ENCODE results near the gene NIM1K.

Gene NIM1K

DNA sequence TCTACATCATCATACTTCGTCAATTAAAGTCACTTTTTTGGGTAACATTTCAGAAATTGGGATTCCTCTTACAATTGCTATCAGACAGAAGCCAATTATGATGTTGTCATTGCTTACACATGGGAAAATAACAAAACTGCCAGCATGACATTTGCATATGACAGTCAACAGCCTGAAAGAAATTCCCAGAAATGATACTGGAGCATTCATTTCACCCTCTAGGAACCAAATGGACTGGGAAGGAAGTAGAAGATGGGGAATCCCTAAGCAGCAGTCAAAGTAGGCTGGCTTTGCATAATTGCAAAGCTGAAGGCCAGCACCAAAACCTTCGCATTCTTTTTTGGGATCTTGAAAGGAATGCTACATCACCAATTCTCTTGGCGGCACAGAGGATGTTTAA lies 110.5 kb downstream of the NIM1K start:
- no CpG with 5 or more reads among the region's 3 CpGs for WGBS, 2 donors (ENCODE audit: extremely low coverage in 2 of 2, insufficient read length in 2 of 2, insufficient replicate concordance in 1 of 2)
- Histone ChIP-seq H3K18ac (ENCODE audit: low read length) (no peak overlapping the region), H2AK5ac (ENCODE audit: low read depth, low read length) (no peak overlapping the region), H4K8ac (ENCODE audit: low read depth, low read length) (no peak overlapping the region), H2BK5ac (ENCODE audit: low read length) (no peak overlapping the region), H2BK12ac (ENCODE audit: low read length) (no peak overlapping the region), H3K9ac (ENCODE audit: low read depth, low read length, poor library complexity) (no peak overlapping the region), H3K27ac (replicated peaks; ENCODE audit: low read length) (no peak overlapping the region), H3K27me3 (ENCODE audit: control insufficient read depth in 3 of 3, insufficient read depth in 3 of 3, low read depth in 1 of 3, low read length in 3 of 3) (no peaks in the 10 kb centered on the region), H4K91ac (ENCODE audit: low read depth, low read length, poor library complexity) (no peak overlapping the region), H3K4me1 (ENCODE audit: control insufficient read depth in 2 of 2, insufficient read depth in 1 of 2, low read depth in 1 of 2, low read length in 2 of 2) (peaks cover 7 to 25% of the 10 kb centered on the region in 2 donors), H3K23ac (ENCODE audit: low read depth, low read length, poor library complexity) (no peak overlapping the region), H3K4me3 (ENCODE audit: low read length in 2 of 2) (peak overlapping the region in 1 of 2 donors; percentile 3), H2BK15ac (ENCODE audit: low read length) (no peak overlapping the region), H3K4ac (ENCODE audit: low read length) (no peak overlapping the region), H3K79me1 (ENCODE audit: low read depth, low read length) (no peaks in the 10 kb centered on the region), H2AFZ (ENCODE audit: low read length) (no peak overlapping the region), H3K4me2 (ENCODE audit: insufficient read depth, low read length, poor library complexity, severe bottlenecking) (no peak overlapping the region), H2BK120ac (ENCODE audit: low read depth, low read length) (no peak overlapping the region), H3K36me3 (replicated peaks in 1 of 2; ENCODE audit: control insufficient read depth in 2 of 2, insufficient read depth in 2 of 2, low read length in 2 of 2) (peaks cover 19 to 99% of the 10 kb centered on the region in 2 donors), H3K9me3 (replicated peaks in 1 of 2; ENCODE audit: control insufficient read depth in 2 of 2, insufficient read depth in 1 of 2, low read depth in 1 of 2, low read length in 2 of 2) (no peaks in the 10 kb centered on the region), H3K14ac (ENCODE audit: low read length) (no peak overlapping the region)
- DNase-seq (ENCODE audit: low spot score) = no peak

DNA sequence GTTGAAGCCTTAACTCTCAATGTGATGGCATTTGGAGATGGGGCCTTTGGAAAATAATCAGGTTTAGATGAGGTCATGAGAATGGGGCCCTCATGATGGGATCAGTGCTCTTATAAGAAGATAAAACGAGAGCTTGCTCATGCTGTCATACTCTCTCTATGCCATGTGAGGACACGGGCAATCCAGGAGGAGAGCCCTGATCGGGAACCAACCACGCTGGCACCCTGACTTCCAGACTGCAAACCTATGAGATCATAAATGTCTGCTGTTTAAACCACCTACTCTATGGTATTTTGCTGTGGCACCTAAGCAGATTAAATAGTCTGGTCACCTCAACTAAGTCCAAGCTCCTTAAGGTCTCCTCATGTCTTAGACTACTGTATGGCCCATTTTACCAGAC lies 111.2 kb downstream of the NIM1K start:
- Histone ChIP-seq H3K27ac (replicated peaks; ENCODE audit: low read length) (no peak overlapping the region), H3K4ac (ENCODE audit: low read length) (no peak overlapping the region), H3K23ac (ENCODE audit: low read depth, low read length, poor library complexity) (no peak overlapping the region), H3K4me3 (ENCODE audit: low read length in 2 of 2) (peak overlapping the region in 1 of 2 donors; percentile 13), H2BK120ac (ENCODE audit: low read depth, low read length) (no peak overlapping the region), H4K8ac (ENCODE audit: low read depth, low read length) (no peak overlapping the region), H2BK15ac (ENCODE audit: low read length) (no peak overlapping the region), H3K27me3 (ENCODE audit: control insufficient read depth in 3 of 3, insufficient read depth in 3 of 3, low read depth in 1 of 3, low read length in 3 of 3) (no peaks in the 10 kb centered on the region), H3K18ac (ENCODE audit: low read length) (no peak overlapping the region), H3K4me2 (ENCODE audit: insufficient read depth, low read length, poor library complexity, severe bottlenecking) (no peak overlapping the region), H3K14ac (ENCODE audit: low read length) (no peak overlapping the region), H3K9ac (ENCODE audit: low read depth, low read length, poor library complexity) (no peak overlapping the region), H4K91ac (ENCODE audit: low read depth, low read length, poor library complexity) (no peak overlapping the region), H2AFZ (ENCODE audit: low read length) (no peak overlapping the region), H3K9me3 (replicated peaks in 1 of 2; ENCODE audit: control insufficient read depth in 2 of 2, insufficient read depth in 1 of 2, low read depth in 1 of 2, low read length in 2 of 2) (no peaks in the 10 kb centered on the region), H3K79me1 (ENCODE audit: low read depth, low read length) (no peaks in the 10 kb centered on the region), H3K36me3 (replicated peaks in 1 of 2; ENCODE audit: control insufficient read depth in 2 of 2, insufficient read depth in 2 of 2, low read length in 2 of 2) (peaks cover 19 to 99% of the 10 kb centered on the region in 2 donors), H2AK5ac (ENCODE audit: low read depth, low read length) (no peak overlapping the region), H2BK12ac (ENCODE audit: low read length) (no peak overlapping the region), H2BK5ac (ENCODE audit: low read length) (no peak overlapping the region), H3K4me1 (ENCODE audit: control insufficient read depth in 2 of 2, insufficient read depth in 1 of 2, low read depth in 1 of 2, low read length in 2 of 2) (peaks cover 9 to 30% of the 10 kb centered on the region in 2 donors)
- no CpG with 5 or more reads among the region's 4 CpGs for WGBS, 2 donors (ENCODE audit: extremely low coverage in 2 of 2, insufficient read length in 2 of 2, insufficient replicate concordance in 1 of 2)
- DNase-seq (ENCODE audit: low spot score) = no peak

DNA sequence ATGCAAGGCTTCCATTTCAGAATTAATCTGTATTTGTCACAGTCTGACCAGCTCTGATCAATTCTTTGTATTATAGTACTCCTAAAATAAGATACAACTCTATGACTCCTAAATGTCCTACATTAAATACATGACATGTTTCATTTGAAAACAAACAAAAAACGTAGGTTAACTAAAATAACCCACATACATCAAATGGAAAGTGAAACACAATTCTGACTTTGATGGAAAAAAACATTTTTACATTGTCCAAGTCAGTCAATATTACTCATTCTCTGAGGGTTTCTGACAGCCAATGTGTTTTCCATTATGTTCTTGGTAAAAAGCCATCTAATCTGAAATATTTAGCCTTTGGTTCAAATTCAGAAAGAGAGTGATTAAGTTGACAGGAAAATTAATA lies 112.5 kb downstream of the NIM1K start:
- WGBS, 2 donors (ENCODE audit: extremely low coverage in 2 of 2, insufficient read length in 2 of 2, insufficient replicate concordance in 1 of 2) = no CpG with 5 or more reads among the region's 1 CpG

DNA sequence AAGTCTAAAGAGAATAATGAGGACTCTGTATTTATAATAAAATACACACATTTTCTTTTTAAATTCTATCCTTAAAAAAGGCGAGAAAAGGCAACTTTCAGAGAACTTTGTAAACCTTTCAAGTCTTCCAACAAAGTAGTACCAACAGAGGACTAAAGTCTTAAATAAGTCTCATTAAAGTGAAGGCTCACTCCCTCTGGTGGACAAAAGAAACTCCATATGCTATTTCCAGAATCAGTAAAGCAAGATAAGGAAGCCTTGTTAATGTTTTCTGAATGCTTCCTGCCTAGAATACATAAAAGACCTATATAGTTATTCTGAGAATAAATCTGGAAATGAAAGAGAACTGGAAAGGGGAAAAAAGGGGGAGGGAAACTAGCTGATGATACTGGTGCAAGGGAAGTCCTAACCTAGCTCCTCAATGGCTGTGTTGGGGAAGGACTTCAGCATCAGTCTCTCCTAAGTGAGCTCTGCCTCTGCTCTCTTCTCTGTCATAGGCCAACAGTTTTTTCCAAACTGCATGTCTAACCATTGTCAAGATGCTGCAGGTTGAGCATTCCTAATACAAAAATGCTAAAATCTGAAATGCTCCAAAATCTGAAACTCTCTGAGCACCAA lies 114.0 kb downstream of the NIM1K start:
- H3K4me1 ChIP-seq (ENCODE audit: control insufficient read depth in 2 of 2, insufficient read depth in 1 of 2, low read depth in 1 of 2, low read length in 2 of 2) = peaks cover 11 to 32% of the 10 kb centered on the region in 2 donors
- no CpG with 5 or more reads among the region's 1 CpG for WGBS, 2 donors (ENCODE audit: extremely low coverage in 2 of 2, insufficient read length in 2 of 2, insufficient replicate concordance in 1 of 2)
- no peak overlapping the region for H2BK5ac ChIP-seq (ENCODE audit: low read length)
- H3K23ac ChIP-seq (ENCODE audit: low read depth, low read length, poor library complexity) = no peak overlapping the region
- H3K79me1 ChIP-seq (ENCODE audit: low read depth, low read length) = no peaks in the 10 kb centered on the region
- no peak overlapping the region for H2BK15ac ChIP-seq (ENCODE audit: low read length)
- no peak overlapping the region for H2AK5ac ChIP-seq (ENCODE audit: low read depth, low read length)
- H3K18ac ChIP-seq (ENCODE audit: low read length) = no peak overlapping the region
- H4K8ac ChIP-seq (ENCODE audit: low read depth, low read length) = no peak overlapping the region
- no peak overlapping the region for H3K27ac ChIP-seq (replicated peaks; ENCODE audit: low read length)
- H3K9ac ChIP-seq (ENCODE audit: low read depth, low read length, poor library complexity) = no peak overlapping the region
- H3K36me3 ChIP-seq (replicated peaks in 1 of 2; ENCODE audit: control insufficient read depth in 2 of 2, insufficient read depth in 2 of 2, low read length in 2 of 2) = peaks cover 15 to 100% of the 10 kb centered on the region in 2 donors
- no peaks in the 10 kb centered on the region for H3K27me3 ChIP-seq (ENCODE audit: control insufficient read depth in 3 of 3, insufficient read depth in 3 of 3, low read depth in 1 of 3, low read length in 3 of 3)
- no peak overlapping the region for H2BK120ac ChIP-seq (ENCODE audit: low read depth, low read length)
- H2BK12ac ChIP-seq (ENCODE audit: low read length) = no peak overlapping the region
- no peak overlapping the region for H3K4ac ChIP-seq (ENCODE audit: low read length)
- peak overlapping the region in 1 of 2 donors; percentile 66 for H3K4me3 ChIP-seq (ENCODE audit: low read length in 2 of 2)
- no peak for DNase-seq (ENCODE audit: low spot score)
- H3K9me3 ChIP-seq (replicated peaks in 1 of 2; ENCODE audit: control insufficient read depth in 2 of 2, insufficient read depth in 1 of 2, low read depth in 1 of 2, low read length in 2 of 2) = no peaks in the 10 kb centered on the region
- H4K91ac ChIP-seq (ENCODE audit: low read depth, low read length, poor library complexity) = no peak overlapping the region
- H2AFZ ChIP-seq (ENCODE audit: low read length) = no peak overlapping the region
- no peak overlapping the region for H3K14ac ChIP-seq (ENCODE audit: low read length)
- peak overlapping the region; percentile 43 for H3K4me2 ChIP-seq (ENCODE audit: insufficient read depth, low read length, poor library complexity, severe bottlenecking)

More for the DNA sequence above, 112.5 kb downstream of the NIM1K start:
- H3K23ac ChIP-seq (ENCODE audit: low read depth, low read length, poor library complexity) = no peak overlapping the region
- no peaks in the 10 kb centered on the region for H3K79me1 ChIP-seq (ENCODE audit: low read depth, low read length)
- H3K9me3 ChIP-seq (replicated peaks in 1 of 2; ENCODE audit: control insufficient read depth in 2 of 2, insufficient read depth in 1 of 2, low read depth in 1 of 2, low read length in 2 of 2) = no peaks in the 10 kb centered on the region
- H4K91ac ChIP-seq (ENCODE audit: low read depth, low read length, poor library complexity) = no peak overlapping the region
- no peak overlapping the region for H2BK15ac ChIP-seq (ENCODE audit: low read length)
- no peak overlapping the region for H2AK5ac ChIP-seq (ENCODE audit: low read depth, low read length)
- DNase-seq (ENCODE audit: low spot score) = no peak
- no peak overlapping the region for H2BK120ac ChIP-seq (ENCODE audit: low read depth, low read length)
- no peak overlapping the region for H2BK5ac ChIP-seq (ENCODE audit: low read length)
- H3K4me3 ChIP-seq (ENCODE audit: low read length in 2 of 2) = no peak overlapping the region
- H3K27ac ChIP-seq (replicated peaks; ENCODE audit: low read length) = no peak overlapping the region
- H3K4me1 ChIP-seq (ENCODE audit: control insufficient read depth in 2 of 2, insufficient read depth in 1 of 2, low read depth in 1 of 2, low read length in 2 of 2) = peaks cover 9 to 34% of the 10 kb centered on the region in 2 donors
- H2AFZ ChIP-seq (ENCODE audit: low read length) = no peak overlapping the region
- no peak overlapping the region for H3K18ac ChIP-seq (ENCODE audit: low read length)
- no peak overlapping the region for H3K4me2 ChIP-seq (ENCODE audit: insufficient read depth, low read length, poor library complexity, severe bottlenecking)
- H3K4ac ChIP-seq (ENCODE audit: low read length) = no peak overlapping the region
- H3K27me3 ChIP-seq (ENCODE audit: control insufficient read depth in 3 of 3, insufficient read depth in 3 of 3, low read depth in 1 of 3, low read length in 3 of 3) = no peaks in the 10 kb centered on the region
- H3K14ac ChIP-seq (ENCODE audit: low read length) = no peak overlapping the region
- H3K9ac ChIP-seq (ENCODE audit: low read depth, low read length, poor library complexity) = no peak overlapping the region
- no peak overlapping the region for H4K8ac ChIP-seq (ENCODE audit: low read depth, low read length)
- H3K36me3 ChIP-seq (replicated peaks in 1 of 2; ENCODE audit: control insufficient read depth in 2 of 2, insufficient read depth in 2 of 2, low read length in 2 of 2) = peaks cover 14 to 100% of the 10 kb centered on the region in 2 donors
- H2BK12ac ChIP-seq (ENCODE audit: low read length) = no peak overlapping the region
